ENCODE data around the gene MGAT3.

MGAT3 gene

GRCh38 chr22:39419911-39420310, 36.9 kb upstream of the MGAT3 start:
- DNase-seq (ENCODE audit: low spot score) = no peak
- in situ Hi-C loops (cut with MboI; ENCODE audit: low sequenced_read_pairs, unreplicated experiment) = no loop called here
- TF ChIP-seq CTCF (IDR thresholded peaks at IDR 0.05; ENCODE audit: borderline replicate concordance, control extremely low read depth, extremely low read depth, insufficient read depth, missing control alignments) = no peak

- no peak for DNase-seq (ENCODE audit: low spot score)
- no peak for TF ChIP-seq CTCF (IDR thresholded peaks at IDR 0.05; ENCODE audit: borderline replicate concordance, control extremely low read depth, extremely low read depth, insufficient read depth, missing control alignments)
- in situ Hi-C loops (cut with MboI; ENCODE audit: low sequenced_read_pairs, unreplicated experiment) = no loop called here
Observed at GRCh38 chr22:39421691-39422090, 35.1 kb upstream of the MGAT3 start.

- no peak for DNase-seq (ENCODE audit: low spot score)
- in situ Hi-C loops (cut with MboI; ENCODE audit: low sequenced_read_pairs, unreplicated experiment) = no loop called here
Observed at GRCh38 chr22:39422101-39422500, 34.7 kb upstream of the MGAT3 start.

GRCh38 chr22:39422721-39423120, 34.1 kb upstream of the MGAT3 start:
- in situ Hi-C loops (cut with MboI; ENCODE audit: low sequenced_read_pairs, unreplicated experiment) = no loop called here
- no peak for DNase-seq (ENCODE audit: low spot score)
- no peak for TF ChIP-seq CTCF (IDR thresholded peaks at IDR 0.05; ENCODE audit: borderline replicate concordance, control extremely low read depth, extremely low read depth, insufficient read depth, missing control alignments)

More at GRCh38 chr22:39422101-39422500, 34.7 kb upstream of the MGAT3 start:
- no peak for TF ChIP-seq CTCF (IDR thresholded peaks at IDR 0.05; ENCODE audit: borderline replicate concordance, control extremely low read depth, extremely low read depth, insufficient read depth, missing control alignments)

- in situ Hi-C loops (cut with MboI; ENCODE audit: low sequenced_read_pairs, unreplicated experiment) = no loop called here
- no peak for DNase-seq (ENCODE audit: low spot score)
- no peak for TF ChIP-seq CTCF (IDR thresholded peaks at IDR 0.05; ENCODE audit: borderline replicate concordance, control extremely low read depth, extremely low read depth, insufficient read depth, missing control alignments)
Observed at GRCh38 chr22:39423976-39424375, 32.8 kb upstream of the MGAT3 start.

- in situ Hi-C loops (cut with MboI; ENCODE audit: low sequenced_read_pairs, unreplicated experiment) = no loop called here
- no peak for TF ChIP-seq CTCF (IDR thresholded peaks at IDR 0.05; ENCODE audit: borderline replicate concordance, control extremely low read depth, extremely low read depth, insufficient read depth, missing control alignments)
- DNase-seq (ENCODE audit: low spot score) = no peak
Observed at GRCh38 chr22:39426380-39427043, 30.3 kb upstream of the MGAT3 start.

All from GM13976 (cell line).